Measurements from ENCODE around the gene UVRAG. TPM values are rescaled to one million over a fixed set of nuclear protein-coding genes. Genes with fewer than 3 reads are reported as not detected.

The UVRAG gene
- total and polyA plus RNA-seq, 2 donors (not counting 1 experiment from before 2014, with no cell fraction given): 37.7 to 94.1 TPM

DNA sequence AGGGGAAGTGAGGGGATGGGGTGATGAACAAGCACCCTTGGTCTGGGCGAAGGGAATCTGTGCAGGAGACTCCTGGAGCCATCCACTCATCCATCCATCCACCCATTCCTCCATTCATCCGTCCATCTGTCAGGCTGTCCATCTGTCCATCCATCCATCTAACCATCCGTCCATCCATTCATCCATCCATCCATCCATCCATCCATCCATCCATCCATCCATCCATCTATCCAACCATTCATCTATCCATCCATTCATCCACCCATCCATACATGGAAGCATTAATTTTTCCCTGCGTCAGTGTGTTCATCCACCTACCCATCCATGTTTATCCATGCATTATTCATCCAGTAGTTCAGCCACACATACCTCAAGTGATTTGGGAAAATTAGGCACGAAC lies 359.3 kb downstream of the UVRAG start:
- intact Hi-C loops (cut with micrococcal nuclease): no loop called here
- Mint-ChIP-seq H3K27ac (no peak overlapping the region), H3K9me3 (ENCODE audit: insufficient read depth) (no peaks in the 10 kb centered on the region), H3K4me1 (no peaks in the 10 kb centered on the region), H3K4me3 (no peak overlapping the region), H3K27me3 (no peaks in the 10 kb centered on the region)
- Histone ChIP-seq H3K4me2 (replicated peaks; ENCODE audit: low read depth, low read length, poor library complexity, severe bottlenecking) (no peak overlapping the region), H3K27ac (ENCODE audit: low read length in 2 of 2) (no peak overlapping the region), H3K79me2 (ENCODE audit: control insufficient read depth, insufficient read depth, low read length) (no peaks in the 10 kb centered on the region), H3K4me1 (ENCODE audit: control insufficient read depth in 2 of 2, insufficient read depth in 2 of 2, low read length in 2 of 2) (no peaks in the 10 kb centered on the region), H3K36me3 (replicated peaks in 1 of 2; ENCODE audit: control extremely low read depth in 1 of 2, control insufficient read depth in 1 of 2, extremely low read depth in 1 of 2, insufficient read depth in 2 of 2, low read length in 1 of 2) (no peaks in the 10 kb centered on the region), H3K27me3 (replicated peaks in 1 of 4; ENCODE audit: control extremely low read depth in 1 of 4, control insufficient read depth in 3 of 4, insufficient read depth in 4 of 4, low read length in 3 of 4) (no peaks in the 10 kb centered on the region), H2AFZ (ENCODE audit: insufficient read depth, low read depth, low read length, poor library complexity, severe bottlenecking) (no peak overlapping the region), H4K20me1 (ENCODE audit: control insufficient read depth, insufficient read depth, low read length, poor library complexity, severe bottlenecking) (no peaks in the 10 kb centered on the region), H3K9ac (ENCODE audit: low read length) (no peak overlapping the region), H3K9me3 (ENCODE audit: control extremely low read depth in 1 of 3, control insufficient read depth in 2 of 3, insufficient read depth in 1 of 3, low read length in 2 of 3) (no peaks in the 10 kb centered on the region), H3K4me3 (ENCODE audit: control extremely low read depth in 1 of 5, extremely low read depth in 1 of 5, insufficient read depth in 1 of 5, low read depth in 2 of 5, low read length in 4 of 5) (no peak overlapping the region)
- ChIA-PET CTCF (interaction anchor here (0.6 kb wide), 1 partner anchor 47 kb away, joined by 3 read pairs; no protein-coding TSS in a partner anchor), POLR2A (no interaction called here)
- no peak for ATAC-seq (ENCODE audit: low read depth)
- TF ChIP-seq, protein P1, sequence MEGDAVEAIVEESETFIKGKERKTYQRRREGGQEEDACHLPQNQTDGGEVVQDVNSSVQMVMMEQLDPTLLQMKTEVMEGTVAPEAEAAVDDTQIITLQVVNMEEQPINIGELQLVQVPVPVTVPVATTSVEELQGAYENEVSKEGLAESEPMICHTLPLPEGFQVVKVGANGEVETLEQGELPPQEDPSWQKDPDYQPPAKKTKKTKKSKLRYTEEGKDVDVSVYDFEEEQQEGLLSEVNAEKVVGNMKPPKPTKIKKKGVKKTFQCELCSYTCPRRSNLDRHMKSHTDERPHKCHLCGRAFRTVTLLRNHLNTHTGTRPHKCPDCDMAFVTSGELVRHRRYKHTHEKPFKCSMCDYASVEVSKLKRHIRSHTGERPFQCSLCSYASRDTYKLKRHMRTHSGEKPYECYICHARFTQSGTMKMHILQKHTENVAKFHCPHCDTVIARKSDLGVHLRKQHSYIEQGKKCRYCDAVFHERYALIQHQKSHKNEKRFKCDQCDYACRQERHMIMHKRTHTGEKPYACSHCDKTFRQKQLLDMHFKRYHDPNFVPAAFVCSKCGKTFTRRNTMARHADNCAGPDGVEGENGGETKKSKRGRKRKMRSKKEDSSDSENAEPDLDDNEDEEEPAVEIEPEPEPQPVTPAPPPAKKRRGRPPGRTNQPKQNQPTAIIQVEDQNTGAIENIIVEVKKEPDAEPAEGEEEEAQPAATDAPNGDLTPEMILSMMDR (IDR thresholded peaks at IDR 0.05): no peak
- TF ChIP-seq EZH2 (IDR thresholded peaks at IDR 0.05; ENCODE audit: borderline replicate concordance, insufficient read depth, low read depth, low read length, poor library complexity, severe bottlenecking): no peak
- DNase-seq: no peak
- 98% methylated on average over 4 of the region's 5 CpGs for WGBS (ENCODE audit: insufficient coverage)

GRCh38 chr11:76175783-76176182 lies 360.8 kb downstream of the UVRAG start:
- H3K27me3 Mint-ChIP-seq: no peaks in the 10 kb centered on the region
- H3K27ac Mint-ChIP-seq: no peak overlapping the region
- DNase-seq: no peak
- TF ChIP-seq, protein P1 (IDR thresholded peaks at IDR 0.05): no peak
- no peak for TF ChIP-seq EZH2 (IDR thresholded peaks at IDR 0.05; ENCODE audit: borderline replicate concordance, insufficient read depth, low read depth, low read length, poor library complexity, severe bottlenecking)
- no peaks in the 10 kb centered on the region for H3K27me3 ChIP-seq (replicated peaks in 1 of 4; ENCODE audit: control extremely low read depth in 1 of 4, control insufficient read depth in 3 of 4, insufficient read depth in 4 of 4, low read length in 3 of 4)
- CTCF ChIA-PET: no interaction called here
- no peak overlapping the region for H3K9ac ChIP-seq (ENCODE audit: low read length)
- WGBS (ENCODE audit: insufficient coverage): 74% methylated on average over 4 of the region's 4 CpGs
- H3K4me3 Mint-ChIP-seq: no peak overlapping the region
- H3K4me1 Mint-ChIP-seq: no peaks in the 10 kb centered on the region
- no peaks in the 10 kb centered on the region for H3K4me1 ChIP-seq (ENCODE audit: control insufficient read depth in 2 of 2, insufficient read depth in 2 of 2, low read length in 2 of 2)
- H3K27ac ChIP-seq (ENCODE audit: low read length in 2 of 2): no peak overlapping the region
- H3K4me3 ChIP-seq (ENCODE audit: control extremely low read depth in 1 of 5, extremely low read depth in 1 of 5, insufficient read depth in 1 of 5, low read depth in 2 of 5, low read length in 4 of 5): no peak overlapping the region
- no peaks in the 10 kb centered on the region for H3K9me3 ChIP-seq (ENCODE audit: control extremely low read depth in 1 of 3, control insufficient read depth in 2 of 3, insufficient read depth in 1 of 3, low read length in 2 of 3)
- no peaks in the 10 kb centered on the region for H3K36me3 ChIP-seq (replicated peaks in 1 of 2; ENCODE audit: control extremely low read depth in 1 of 2, control insufficient read depth in 1 of 2, extremely low read depth in 1 of 2, insufficient read depth in 2 of 2, low read length in 1 of 2)
- POLR2A ChIA-PET: interaction anchor here (0.6 kb wide), 1 partner anchor 289 kb away, joined by 4 read pairs; no protein-coding TSS in a partner anchor
- no peaks in the 10 kb centered on the region for H3K79me2 ChIP-seq (ENCODE audit: control insufficient read depth, insufficient read depth, low read length)
- no peak overlapping the region for H3K4me2 ChIP-seq (replicated peaks; ENCODE audit: low read depth, low read length, poor library complexity, severe bottlenecking)
- ATAC-seq (ENCODE audit: low read depth): no peak
- intact Hi-C loops (cut with micrococcal nuclease): no loop called here
- no peaks in the 10 kb centered on the region for H3K9me3 Mint-ChIP-seq (ENCODE audit: insufficient read depth)
- no peaks in the 10 kb centered on the region for H4K20me1 ChIP-seq (ENCODE audit: control insufficient read depth, insufficient read depth, low read length, poor library complexity, severe bottlenecking)
- no peak overlapping the region for H2AFZ ChIP-seq (ENCODE audit: insufficient read depth, low read depth, low read length, poor library complexity, severe bottlenecking)
